Measurements from ENCODE around the gene SH2D5. TPM values are rescaled to one million over a fixed set of nuclear protein-coding genes. Genes with fewer than 3 reads are reported as not detected.
A peak's percentile ranks its signal among the peaks of the same experiment; 100 is the strongest.

The SH2D5 gene
- not detected for total RNA-seq

GRCh38 chr1:20732588-20733359, at the start of gene SH2D5:
Gene SH2D5 (minus strand): TSS chr1:20732703. CDS start chr1:20728044, 4,659 bp downstream.
- peaks cover 0 to 5% of the 10 kb centered on the region in 2 donors for H3K36me3 ChIP-seq
- no peak for TF ChIP-seq CTCF (IDR thresholded peaks at IDR 0.05)
- peak; percentile 71 to 95 for TF ChIP-seq POLR2AphosphoS5 (IDR thresholded peaks at IDR 0.05; ENCODE audit: insufficient read depth in 1 of 2, low read depth in 1 of 2)
- no peak for TF ChIP-seq POLR2A (IDR thresholded peaks at IDR 0.05)
- no peaks in the 10 kb centered on the region for H3K27me3 ChIP-seq
- peak within 1 kb of the TSS; percentile 74 for H3K27ac ChIP-seq
- DNase-seq (ENCODE audit: extremely low spot score in 2 of 2): peak; percentile 93 to 97
- intact Hi-C loops (cut with DNase I): no loop called here
- H3K9me3 ChIP-seq: no peaks in the 10 kb centered on the region
- peaks cover 25% of the 10 kb centered on the region for H3K4me1 ChIP-seq
- H3K4me3 ChIP-seq: peak within 1 kb of the TSS; percentile 52 to 60

GRCh38 chr1:20775700-20776099, 43.2 kb upstream of the SH2D5 start:
- Histone ChIP-seq H3K9me3 (no peaks in the 10 kb centered on the region), H3K27ac (no peak overlapping the region), H3K4me3 (no peak overlapping the region), H3K36me3 (peaks cover 0 to 48% of the 10 kb centered on the region in 2 donors), H3K4me1 (peaks cover 41% of the 10 kb centered on the region), H3K27me3 (no peaks in the 10 kb centered on the region)
- TF ChIP-seq POLR2AphosphoS5 (IDR thresholded peaks at IDR 0.05; ENCODE audit: insufficient read depth in 1 of 2, low read depth in 1 of 2) (no peak), CTCF (IDR thresholded peaks at IDR 0.05) (no peak), POLR2A (IDR thresholded peaks at IDR 0.05) (no peak)
- DNase-seq (ENCODE audit: extremely low spot score in 2 of 2): no peak
- intact Hi-C loops (cut with DNase I): no loop called here

- no peak for DNase-seq (ENCODE audit: extremely low spot score in 2 of 2)
- Histone ChIP-seq H3K27me3 (no peaks in the 10 kb centered on the region), H3K4me3 (no peak overlapping the region), H3K36me3 (peaks cover 0 to 85% of the 10 kb centered on the region in 2 donors), H3K27ac (no peak overlapping the region), H3K9me3 (no peaks in the 10 kb centered on the region), H3K4me1 (peaks cover 9% of the 10 kb centered on the region)
- intact Hi-C loops (cut with DNase I): no loop called here
- no peak for TF ChIP-seq CTCF (IDR thresholded peaks at IDR 0.05)
Measured at GRCh38 chr1:20771780-20772179, 39.3 kb upstream of the SH2D5 start.

GRCh38 chr1:20770314-20771087, 38.0 kb upstream of the SH2D5 start:
- Histone ChIP-seq H3K36me3 (peaks cover 0 to 96% of the 10 kb centered on the region in 2 donors), H3K4me1 (no peaks in the 10 kb centered on the region), H3K27me3 (no peaks in the 10 kb centered on the region), H3K27ac (no peak overlapping the region), H3K4me3 (no peak overlapping the region), H3K9me3 (no peaks in the 10 kb centered on the region)
- TF ChIP-seq POLR2A (IDR thresholded peaks at IDR 0.05): no peak
- intact Hi-C loops (cut with DNase I): no loop called here
- no peak for DNase-seq (ENCODE audit: extremely low spot score in 2 of 2)

- Histone ChIP-seq H3K36me3 (peaks cover 3 to 97% of the 10 kb centered on the region in 2 donors), H3K4me3 (no peak overlapping the region), H3K4me1 (no peaks in the 10 kb centered on the region), H3K9me3 (no peaks in the 10 kb centered on the region), H3K27me3 (no peaks in the 10 kb centered on the region), H3K27ac (no peak overlapping the region)
- TF ChIP-seq POLR2A (IDR thresholded peaks at IDR 0.05): no peak
- intact Hi-C loops (cut with DNase I): no loop called here
- no peak for DNase-seq (ENCODE audit: extremely low spot score in 2 of 2)
Measured at GRCh38 chr1:20767271-20767670, 34.8 kb upstream of the SH2D5 start.

- no peak for DNase-seq (ENCODE audit: extremely low spot score in 2 of 2)
- TF ChIP-seq POLR2A (IDR thresholded peaks at IDR 0.05) (no peak), POLR2AphosphoS5 (IDR thresholded peaks at IDR 0.05; ENCODE audit: insufficient read depth in 1 of 2, low read depth in 1 of 2) (no peak), CTCF (IDR thresholded peaks at IDR 0.05) (no peak)
Measured at GRCh38 chr1:20763417-20763816, 30.9 kb upstream of the SH2D5 start.

More at GRCh38 chr1:20763417-20763816, 30.9 kb upstream of the SH2D5 start:
- intact Hi-C loops (cut with DNase I): no loop called here
- H3K27ac ChIP-seq: no peak overlapping the region
- peaks cover 3 to 98% of the 10 kb centered on the region in 2 donors for H3K36me3 ChIP-seq
- H3K4me1 ChIP-seq: no peaks in the 10 kb centered on the region
- no peaks in the 10 kb centered on the region for H3K9me3 ChIP-seq
- H3K4me3 ChIP-seq: no peak overlapping the region
- H3K27me3 ChIP-seq: no peaks in the 10 kb centered on the region
